HepG2 (cell line): ENCODE results near the gene FHL5. TPM values are rescaled to one million over a fixed set of nuclear protein-coding genes. Genes with fewer than 3 reads are reported as not detected.

Experiments used
- HCFC1 ChIP-seq: fragments of 150-350 bp; IDR thresholded peaks from 2 replicates; pipeline ENCODE4 v1.6.1; 2014; ENCODE audit warnings: low read depth, low read length
- MATR3 ChIP-seq: sonication (generic); formaldehyde crosslinking; IDR thresholded peaks from 2 replicates; pipeline ENCODE4 v1.4.0; 2020; ENCODE audit warnings: missing genetic modification reagents
- NRL ChIP-seq: sonication (generic); formaldehyde crosslinking; IDR thresholded peaks from 2 replicates; pipeline ENCODE4 v1.5.0; 2020; ENCODE audit warnings: missing genetic modification reagents, mild to moderate bottlenecking, moderate library complexity, borderline replicate concordance
- SOX6 ChIP-seq, 2 experiments: fragments of 450-650 bp in 1 of 2; sonication (generic) in 1 of 2; formaldehyde crosslinking in 1 of 2; IDR thresholded peaks; 2 replicates each; pipeline versions ENCODE4 v1.4.0 to v1.6.1; 2017 to 2020; ENCODE audit warnings: antibody characterized with exemption in 1 of 2, mild to moderate bottlenecking in 1 of 2, missing genetic modification reagents in 1 of 2
- ZNF33A ChIP-seq: sonication (generic); formaldehyde crosslinking; IDR thresholded peaks from 2 replicates; pipeline ENCODE4 v1.5.1; 2020; ENCODE audit warnings: missing genetic modification reagents, mild to moderate bottlenecking, moderate library complexity, borderline replicate concordance
- ZNF816 ChIP-seq: sonication (generic); formaldehyde crosslinking; IDR thresholded peaks from 2 replicates; pipeline ENCODE4 v1.8.0; 2022; ENCODE audit warnings: missing genetic modification reagents, mild to moderate bottlenecking, borderline replicate concordance
- polyA plus RNA-seq, 8 experiments: library from polyadenylated mRNA; depleted of rRNA in 3 of 8; stranded (reverse) in 7 of 8; unstranded in 1 of 8; fragments of >200 nt; fragmentation: Illumina TruSeq in 4 of 8; extraction: Trizol in 4 of 8; gene quantifications; 2 replicates each; pipeline versions ENCODE4 v1.2.1 to v1.2.3, GENCODE V29; 2011 to 2016; ENCODE audit warnings: low read depth in 4 of 8, missing spikeins in 1 of 8, mixed read lengths in 1 of 8; ENCODE audit not compliant: insufficient read depth in 1 of 8
- total RNA-seq, 5 experiments: library from RNA; depleted of rRNA; stranded (reverse); fragments of >200 nt; fragmentation: Illumina TruSeq; extraction: Trizol; gene quantifications; 2 replicates each; pipeline ENCODE4 v1.2.3, GENCODE V29; 2016; ENCODE audit warnings: low read depth in 1 of 5
- TF ChIP-seq, protein P1 (sequence below): sonication (generic); formaldehyde crosslinking; IDR thresholded peaks from 2 replicates; pipeline ENCODE4 v1.9.0; 2021; ENCODE audit warnings: mild to moderate bottlenecking, missing genetic modification reagents
- TF ChIP-seq, protein P2 (sequence below): sonication (generic); formaldehyde crosslinking; IDR thresholded peaks from 2 replicates; pipeline ENCODE4 v1.5.0; 2020; ENCODE audit warnings: missing genetic modification reagents
- TF ChIP-seq, protein P3 (sequence below): sonication (generic); formaldehyde crosslinking; IDR thresholded peaks from 2 replicates; pipeline ENCODE4 v1.4.0; 2020; ENCODE audit warnings: mild to moderate bottlenecking, missing genetic modification reagents

FHL5 gene
- total and polyA plus RNA-seq, 2 of the 13 experiments (the other 11 are each of a cell fraction or from before 2014, with no cell fraction given) = not detected

DNA sequence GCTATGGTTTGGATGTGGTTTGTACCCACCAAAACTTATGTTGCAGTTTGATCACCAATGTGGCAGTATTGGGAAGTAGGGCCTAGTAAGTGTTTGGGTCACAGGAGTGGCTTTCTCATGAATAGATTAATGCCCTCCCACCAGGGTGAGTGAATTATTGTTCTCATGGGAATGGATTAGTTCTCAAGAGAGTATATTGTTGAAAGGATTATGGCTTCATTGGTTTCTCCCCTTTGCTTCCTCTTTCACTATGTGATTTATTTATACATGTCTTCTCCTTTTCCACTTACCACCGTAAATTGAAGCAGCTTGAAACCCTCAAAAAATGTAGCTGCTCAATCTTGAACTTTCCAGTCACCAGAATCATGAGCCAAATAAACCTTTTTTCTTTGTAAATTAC, 30.5 kb upstream of the FHL5 start (continued):
- TF ChIP-seq, protein P1, sequence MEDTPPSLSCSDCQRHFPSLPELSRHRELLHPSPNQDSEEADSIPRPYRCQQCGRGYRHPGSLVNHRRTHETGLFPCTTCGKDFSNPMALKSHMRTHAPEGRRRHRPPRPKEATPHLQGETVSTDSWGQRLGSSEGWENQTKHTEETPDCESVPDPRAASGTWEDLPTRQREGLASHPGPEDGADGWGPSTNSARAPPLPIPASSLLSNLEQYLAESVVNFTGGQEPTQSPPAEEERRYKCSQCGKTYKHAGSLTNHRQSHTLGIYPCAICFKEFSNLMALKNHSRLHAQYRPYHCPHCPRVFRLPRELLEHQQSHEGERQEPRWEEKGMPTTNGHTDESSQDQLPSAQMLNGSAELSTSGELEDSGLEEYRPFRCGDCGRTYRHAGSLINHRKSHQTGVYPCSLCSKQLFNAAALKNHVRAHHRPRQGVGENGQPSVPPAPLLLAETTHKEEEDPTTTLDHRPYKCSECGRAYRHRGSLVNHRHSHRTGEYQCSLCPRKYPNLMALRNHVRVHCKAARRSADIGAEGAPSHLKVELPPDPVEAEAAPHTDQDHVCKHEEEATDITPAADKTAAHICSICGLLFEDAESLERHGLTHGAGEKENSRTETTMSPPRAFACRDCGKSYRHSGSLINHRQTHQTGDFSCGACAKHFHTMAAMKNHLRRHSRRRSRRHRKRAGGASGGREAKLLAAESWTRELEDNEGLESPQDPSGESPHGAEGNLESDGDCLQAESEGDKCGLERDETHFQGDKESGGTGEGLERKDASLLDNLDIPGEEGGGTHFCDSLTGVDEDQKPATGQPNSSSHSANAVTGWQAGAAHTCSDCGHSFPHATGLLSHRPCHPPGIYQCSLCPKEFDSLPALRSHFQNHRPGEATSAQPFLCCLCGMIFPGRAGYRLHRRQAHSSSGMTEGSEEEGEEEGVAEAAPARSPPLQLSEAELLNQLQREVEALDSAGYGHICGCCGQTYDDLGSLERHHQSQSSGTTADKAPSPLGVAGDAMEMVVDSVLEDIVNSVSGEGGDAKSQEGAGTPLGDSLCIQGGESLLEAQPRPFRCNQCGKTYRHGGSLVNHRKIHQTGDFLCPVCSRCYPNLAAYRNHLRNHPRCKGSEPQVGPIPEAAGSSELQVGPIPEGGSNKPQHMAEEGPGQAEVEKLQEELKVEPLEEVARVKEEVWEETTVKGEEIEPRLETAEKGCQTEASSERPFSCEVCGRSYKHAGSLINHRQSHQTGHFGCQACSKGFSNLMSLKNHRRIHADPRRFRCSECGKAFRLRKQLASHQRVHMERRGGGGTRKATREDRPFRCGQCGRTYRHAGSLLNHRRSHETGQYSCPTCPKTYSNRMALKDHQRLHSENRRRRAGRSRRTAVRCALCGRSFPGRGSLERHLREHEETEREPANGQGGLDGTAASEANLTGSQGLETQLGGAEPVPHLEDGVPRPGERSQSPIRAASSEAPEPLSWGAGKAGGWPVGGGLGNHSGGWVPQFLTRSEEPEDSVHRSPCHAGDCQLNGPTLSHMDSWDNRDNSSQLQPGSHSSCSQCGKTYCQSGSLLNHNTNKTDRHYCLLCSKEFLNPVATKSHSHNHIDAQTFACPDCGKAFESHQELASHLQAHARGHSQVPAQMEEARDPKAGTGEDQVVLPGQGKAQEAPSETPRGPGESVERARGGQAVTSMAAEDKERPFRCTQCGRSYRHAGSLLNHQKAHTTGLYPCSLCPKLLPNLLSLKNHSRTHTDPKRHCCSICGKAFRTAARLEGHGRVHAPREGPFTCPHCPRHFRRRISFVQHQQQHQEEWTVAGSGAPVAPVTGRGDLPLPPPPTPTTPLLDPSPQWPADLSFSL (CRISPR knock-in tag) = no peak
- no peak for TF ChIP-seq ZNF816 (CRISPR knock-in tag)
- TF ChIP-seq, protein P2, sequence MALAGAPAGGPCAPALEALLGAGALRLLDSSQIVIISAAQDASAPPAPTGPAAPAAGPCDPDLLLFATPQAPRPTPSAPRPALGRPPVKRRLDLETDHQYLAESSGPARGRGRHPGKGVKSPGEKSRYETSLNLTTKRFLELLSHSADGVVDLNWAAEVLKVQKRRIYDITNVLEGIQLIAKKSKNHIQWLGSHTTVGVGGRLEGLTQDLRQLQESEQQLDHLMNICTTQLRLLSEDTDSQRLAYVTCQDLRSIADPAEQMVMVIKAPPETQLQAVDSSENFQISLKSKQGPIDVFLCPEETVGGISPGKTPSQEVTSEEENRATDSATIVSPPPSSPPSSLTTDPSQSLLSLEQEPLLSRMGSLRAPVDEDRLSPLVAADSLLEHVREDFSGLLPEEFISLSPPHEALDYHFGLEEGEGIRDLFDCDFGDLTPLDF (CRISPR knock-in tag) = no peak
- no peak for TF ChIP-seq SOX6 (IDR thresholded peaks at IDR 0.05)
- TF ChIP-seq SOX6 (CRISPR knock-in tag; IDR thresholded peaks at IDR 0.05) = no peak
- no peak for TF ChIP-seq NRL (CRISPR knock-in tag)
- no peak for TF ChIP-seq ZNF33A (CRISPR knock-in tag)
- TF ChIP-seq MATR3 = no peak
- no peak for TF ChIP-seq HCFC1
- TF ChIP-seq, protein P3, sequence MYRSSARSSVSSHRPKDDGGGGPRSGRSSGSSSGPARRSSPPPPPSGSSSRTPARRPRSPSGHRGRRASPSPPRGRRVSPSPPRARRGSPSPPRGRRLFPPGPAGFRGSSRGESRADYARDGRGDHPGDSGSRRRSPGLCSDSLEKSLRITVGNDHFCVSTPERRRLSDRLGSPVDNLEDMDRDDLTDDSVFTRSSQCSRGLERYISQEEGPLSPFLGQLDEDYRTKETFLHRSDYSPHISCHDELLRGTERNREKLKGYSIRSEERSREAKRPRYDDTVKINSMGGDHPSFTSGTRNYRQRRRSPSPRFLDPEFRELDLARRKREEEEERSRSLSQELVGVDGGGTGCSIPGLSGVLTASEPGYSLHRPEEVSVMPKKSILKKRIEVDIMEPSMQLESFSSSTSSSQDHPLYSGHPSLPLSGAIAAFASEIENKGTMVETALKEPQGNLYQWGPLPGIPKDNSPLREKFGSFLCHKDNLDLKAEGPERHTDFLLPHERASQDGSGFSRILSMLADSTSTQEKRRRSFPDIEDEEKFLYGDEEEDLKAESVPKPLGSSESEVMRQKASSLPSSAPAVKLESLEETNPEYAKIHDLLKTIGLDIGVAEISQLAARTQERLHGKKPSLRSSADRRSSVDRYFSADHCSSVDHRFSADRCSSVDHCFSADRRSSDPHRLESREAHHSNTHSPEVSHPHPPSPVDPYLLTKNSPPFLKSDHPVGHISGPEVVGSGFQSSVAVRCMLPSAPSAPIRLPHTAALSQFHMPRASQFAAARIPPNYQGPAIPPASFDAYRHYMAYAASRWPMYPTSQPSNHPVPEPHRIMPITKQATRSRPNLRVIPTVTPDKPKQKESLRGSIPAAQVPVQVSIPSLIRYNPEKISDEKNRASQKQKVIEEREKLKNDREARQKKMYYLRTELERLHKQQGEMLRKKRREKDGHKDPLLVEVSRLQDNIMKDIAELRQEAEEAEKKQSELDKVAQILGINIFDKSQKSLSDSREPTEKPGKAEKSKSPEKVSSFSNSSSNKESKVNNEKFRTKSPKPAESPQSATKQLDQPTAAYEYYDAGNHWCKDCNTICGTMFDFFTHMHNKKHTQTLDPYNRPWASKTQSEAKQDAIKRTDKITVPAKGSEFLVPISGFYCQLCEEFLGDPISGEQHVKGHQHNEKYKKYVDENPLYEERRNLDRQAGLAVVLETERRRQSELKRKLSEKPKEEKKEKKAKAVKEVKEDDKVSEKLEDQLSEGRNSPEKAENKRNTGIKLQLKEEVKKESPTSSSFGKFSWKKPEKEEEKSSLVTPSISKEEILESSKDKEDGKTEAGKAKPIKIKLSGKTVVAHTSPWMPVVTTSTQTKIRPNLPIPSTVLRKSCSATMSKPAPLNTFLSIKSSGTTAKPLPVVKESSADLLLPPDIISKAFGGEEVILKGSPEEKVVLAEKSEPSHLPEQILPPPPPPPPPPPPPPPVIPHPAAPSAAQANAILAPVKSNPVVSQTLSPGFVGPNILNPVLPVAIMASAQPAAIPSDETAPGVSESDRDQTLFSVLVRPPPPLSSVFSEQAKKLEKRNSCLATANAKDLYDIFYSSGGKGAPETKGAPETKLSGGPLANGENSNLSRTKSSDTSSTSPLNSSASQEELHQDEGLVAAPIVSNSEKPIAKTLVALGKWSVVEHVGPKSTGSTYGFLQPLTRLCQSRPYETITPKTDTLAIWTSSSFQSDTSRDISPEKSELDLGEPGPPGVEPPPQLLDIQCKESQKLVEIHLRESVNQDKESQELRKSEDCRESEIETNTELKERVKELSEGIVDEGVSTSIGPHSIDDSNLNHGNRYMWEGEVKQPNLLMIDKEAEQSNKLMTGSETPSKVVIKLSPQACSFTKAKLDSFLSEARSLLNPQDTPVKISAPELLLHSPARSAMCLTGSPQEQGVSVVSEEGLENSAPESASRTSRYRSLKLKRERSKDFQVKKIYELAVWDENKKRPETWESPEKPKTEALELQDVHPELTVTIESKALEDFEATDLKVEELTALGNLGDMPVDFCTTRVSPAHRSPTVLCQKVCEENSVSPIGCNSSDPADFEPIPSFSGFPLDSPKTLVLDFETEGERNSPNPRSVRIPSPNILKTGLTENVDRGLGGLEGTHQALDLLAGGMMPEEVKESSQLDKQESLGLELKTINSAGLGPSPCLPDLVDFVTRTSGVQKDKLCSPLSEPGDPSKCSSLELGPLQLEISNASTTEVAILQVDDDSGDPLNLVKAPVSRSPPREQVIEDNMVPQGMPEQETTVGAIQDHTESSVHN (CRISPR knock-in tag) = no peak
